PC-9 (cell line): ENCODE measurements around the gene SMPD3. TPM values are rescaled to one million over a fixed set of nuclear protein-coding genes. Genes with fewer than 3 reads are reported as not detected.

ENCODE experiments used
- BruUV-seq: library from RNA; stranded (reverse); fragments of 400-500 nt; replicated peaks from 2 replicates; lab custom pipeline; 2021; lab: Mats Ljungman, UMichigan
- CTCF ChIA-PET: fragments of 300-600 bp; sonication (Branson Sonifier 250); formaldehyde crosslinking; loops from one replicate; lab custom pipeline; 2022; ENCODE audit warnings: antibody characterized with exemption; lab: Charles Lee
- POLR2A ChIA-PET: fragments of 300-600 bp; sonication (Branson Sonifier 250); formaldehyde crosslinking; loops from one replicate; lab custom pipeline; 2022; ENCODE audit warnings: antibody characterized with exemption; ENCODE audit not compliant: unreplicated experiment; lab: Charles Lee
- DNase-seq, 2 experiments: peaks; one replicate each; pipeline versions ENCODE4 v3.0.0 to v3.0.0-alpha.2; 2015 to 2022; ENCODE audit warnings: mixed read lengths in 1 of 2
- H2AFZ ChIP-seq: fragments of 200-600 bp; sonication (generic); 2 replicates; pipeline ENCODE4 v1.8.1; 2017; ENCODE audit warnings: antibody characterized with exemption
- H3F3A ChIP-seq: fragments of 200-600 bp; sonication (generic); 2 replicates; pipeline ENCODE4 v1.8.1; 2017; ENCODE audit warnings: antibody characterized with exemption, mild to moderate bottlenecking, low read depth; ENCODE audit not compliant: insufficient read depth
- H3K27ac ChIP-seq: fragments of 200-600 bp; sonication (generic); 2 replicates; pipeline ENCODE4 v1.6.1; 2016; ENCODE audit warnings: mixed run types
- H3K27me3 ChIP-seq: fragments of 200-600 bp; sonication (generic); 2 replicates; pipeline ENCODE4 v1.6.1; 2016; ENCODE audit warnings: low read depth, mixed run types; ENCODE audit not compliant: insufficient read depth
- H3K36me3 ChIP-seq: fragments of 200-600 bp; sonication (generic); 2 replicates; pipeline ENCODE4 v1.6.1; 2016; ENCODE audit warnings: low read depth, mixed run types
- H3K4me1 ChIP-seq: fragments of 200-600 bp; sonication (generic); replicated peaks from 2 replicates; pipeline ENCODE4 v1.6.1; 2016; ENCODE audit warnings: mixed run types; ENCODE audit not compliant: insufficient read depth
- H3K4me2 ChIP-seq: fragments of 200-600 bp; sonication (generic); 2 replicates; pipeline ENCODE4 v1.6.1; 2017; ENCODE audit warnings: mixed run types
- H3K4me3 ChIP-seq: fragments of 200-600 bp; sonication (generic); 2 replicates; pipeline ENCODE4 v1.6.1; 2016; ENCODE audit warnings: mixed run types
- H3K79me2 ChIP-seq: fragments of 200-600 bp; sonication (generic); 2 replicates; pipeline ENCODE4 v1.6.1; 2017; ENCODE audit warnings: low read depth, mixed run types
- H3K9me2 ChIP-seq: fragments of 200-600 bp; sonication (generic); 2 replicates; pipeline ENCODE4 v1.8.1; 2017; ENCODE audit warnings: mild to moderate bottlenecking; ENCODE audit not compliant: insufficient read depth
- H3K9me3 ChIP-seq: fragments of 200-600 bp; sonication (generic); 2 replicates; pipeline ENCODE4 v1.8.1; 2016; ENCODE audit warnings: low read depth; ENCODE audit not compliant: insufficient read depth
- H4K20me1 ChIP-seq: fragments of 200-600 bp; sonication (generic); 2 replicates; pipeline ENCODE4 v1.8.1; 2017; ENCODE audit not compliant: insufficient read depth
- EZH2 ChIP-seq: fragments of 200-600 bp; sonication (generic); IDR thresholded peaks from 2 replicates; pipeline ENCODE4 v1.8.0; 2017; ENCODE audit warnings: antibody characterized with exemption, low read depth
- intact Hi-C: fragments of 100-400 bp; cut with micrococcal nuclease; formaldehyde crosslinking; loops from one replicate; pipeline ENCODE4 v1.10.0; 2022; ENCODE audit not compliant: unreplicated experiment
- total RNA-seq: library from RNA; stranded (reverse); gene quantifications from 2 replicates; pipeline ENCODE4 v1.2.3, GENCODE V29; 2021
- TF ChIP-seq, protein P1 (sequence below): fragments of 200-600 bp; sonication (generic); conservative IDR thresholded peaks from 2 replicates; pipeline ENCODE4 v1.6.1; 2017; ENCODE audit warnings: mixed run types, antibody characterized with exemption, mild to moderate bottlenecking, moderate library complexity

SMPD3 gene
- total RNA-seq, 1 experiment from 2014 or later: 0.94 TPM

DNA sequence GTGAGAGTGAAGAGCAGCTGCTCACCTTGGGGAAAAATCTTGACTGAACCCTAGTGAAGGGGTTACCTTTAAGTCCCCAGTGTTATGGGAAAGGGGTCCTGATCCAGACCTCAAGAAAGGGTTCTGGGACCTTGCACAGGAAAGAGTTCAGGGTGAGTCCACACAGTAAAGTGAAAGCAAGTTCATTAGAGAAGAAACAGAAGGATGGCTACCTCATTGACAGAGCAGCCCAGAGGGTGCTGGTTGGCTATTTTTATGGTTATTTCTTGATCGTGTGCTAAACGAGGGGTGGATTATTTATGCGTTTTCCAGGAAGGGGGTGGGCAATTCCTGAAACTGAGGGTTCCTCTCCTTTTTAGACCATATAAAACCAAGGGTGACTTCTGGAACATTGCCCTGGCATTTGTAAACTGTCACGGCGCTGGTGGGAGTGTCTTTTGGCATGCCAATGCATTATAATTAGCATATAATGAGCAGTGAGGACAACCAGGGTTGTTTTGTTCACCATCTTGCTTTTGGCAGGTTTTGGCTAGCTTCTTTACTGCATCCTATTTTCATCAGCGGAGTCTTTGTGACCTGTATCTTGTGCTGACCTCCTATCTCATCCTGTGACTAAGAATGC, 58.4 kb downstream of the SMPD3 start:
- no peak for DNase-seq
- Histone ChIP-seq H3K79me2 (no peaks in the 10 kb centered on the region), H3K27me3 (no peaks in the 10 kb centered on the region), H2AFZ (no peak overlapping the region), H3K9me3 (no peaks in the 10 kb centered on the region), H3F3A (no peaks in the 10 kb centered on the region), H3K36me3 (no peaks in the 10 kb centered on the region), H3K4me1 (no peaks in the 10 kb centered on the region), H4K20me1 (no peaks in the 10 kb centered on the region), H3K9me2 (no peaks in the 10 kb centered on the region), H3K27ac (no peak overlapping the region), H3K4me3 (no peak overlapping the region), H3K4me2 (no peak overlapping the region)
- ChIA-PET POLR2A (no interaction called here), CTCF (no interaction called here)
- intact Hi-C loops: no loop called here
- BruUV-seq: no TSS peak
- no peak for TF ChIP-seq EZH2
- TF ChIP-seq, protein P1, sequence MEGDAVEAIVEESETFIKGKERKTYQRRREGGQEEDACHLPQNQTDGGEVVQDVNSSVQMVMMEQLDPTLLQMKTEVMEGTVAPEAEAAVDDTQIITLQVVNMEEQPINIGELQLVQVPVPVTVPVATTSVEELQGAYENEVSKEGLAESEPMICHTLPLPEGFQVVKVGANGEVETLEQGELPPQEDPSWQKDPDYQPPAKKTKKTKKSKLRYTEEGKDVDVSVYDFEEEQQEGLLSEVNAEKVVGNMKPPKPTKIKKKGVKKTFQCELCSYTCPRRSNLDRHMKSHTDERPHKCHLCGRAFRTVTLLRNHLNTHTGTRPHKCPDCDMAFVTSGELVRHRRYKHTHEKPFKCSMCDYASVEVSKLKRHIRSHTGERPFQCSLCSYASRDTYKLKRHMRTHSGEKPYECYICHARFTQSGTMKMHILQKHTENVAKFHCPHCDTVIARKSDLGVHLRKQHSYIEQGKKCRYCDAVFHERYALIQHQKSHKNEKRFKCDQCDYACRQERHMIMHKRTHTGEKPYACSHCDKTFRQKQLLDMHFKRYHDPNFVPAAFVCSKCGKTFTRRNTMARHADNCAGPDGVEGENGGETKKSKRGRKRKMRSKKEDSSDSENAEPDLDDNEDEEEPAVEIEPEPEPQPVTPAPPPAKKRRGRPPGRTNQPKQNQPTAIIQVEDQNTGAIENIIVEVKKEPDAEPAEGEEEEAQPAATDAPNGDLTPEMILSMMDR: no peak

DNA sequence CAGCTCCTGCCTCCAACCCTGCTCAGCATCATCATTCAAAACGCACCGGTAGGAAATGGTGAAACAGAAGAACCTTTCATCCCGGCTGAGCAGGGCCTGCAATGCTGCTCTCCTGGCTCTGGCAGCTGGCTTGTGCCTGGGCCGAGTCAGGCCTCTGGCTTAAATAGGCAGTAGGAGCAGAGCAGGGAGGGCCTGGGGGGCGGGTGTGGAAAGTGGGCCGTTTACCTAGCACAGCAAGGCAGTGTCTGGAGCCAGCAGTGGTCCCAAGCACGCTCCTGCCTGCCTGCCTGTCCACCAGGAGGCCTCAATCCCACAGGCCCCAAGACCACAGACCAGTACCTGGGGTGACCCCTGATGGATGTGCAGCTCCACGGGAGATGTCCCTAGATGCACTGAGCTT, 59.3 kb downstream of the SMPD3 start:
- H4K20me1 ChIP-seq: no peaks in the 10 kb centered on the region
- TF ChIP-seq, protein P1: no peak
- no peak for TF ChIP-seq EZH2
- ChIA-PET POLR2A (no interaction called here), CTCF (no interaction called here)
- intact Hi-C loops: no loop called here
- no peak overlapping the region for H3K4me3 ChIP-seq
- H3K9me2 ChIP-seq: no peaks in the 10 kb centered on the region
- no peaks in the 10 kb centered on the region for H3F3A ChIP-seq
- H3K27me3 ChIP-seq: no peaks in the 10 kb centered on the region
- no peak overlapping the region for H3K27ac ChIP-seq
- no peaks in the 10 kb centered on the region for H3K79me2 ChIP-seq
- H3K4me1 ChIP-seq: no peaks in the 10 kb centered on the region
- DNase-seq: no peak
- H2AFZ ChIP-seq: no peak overlapping the region
- H3K36me3 ChIP-seq: no peaks in the 10 kb centered on the region
- no peaks in the 10 kb centered on the region for H3K9me3 ChIP-seq
- BruUV-seq: no TSS peak
- H3K4me2 ChIP-seq: no peak overlapping the region

DNA sequence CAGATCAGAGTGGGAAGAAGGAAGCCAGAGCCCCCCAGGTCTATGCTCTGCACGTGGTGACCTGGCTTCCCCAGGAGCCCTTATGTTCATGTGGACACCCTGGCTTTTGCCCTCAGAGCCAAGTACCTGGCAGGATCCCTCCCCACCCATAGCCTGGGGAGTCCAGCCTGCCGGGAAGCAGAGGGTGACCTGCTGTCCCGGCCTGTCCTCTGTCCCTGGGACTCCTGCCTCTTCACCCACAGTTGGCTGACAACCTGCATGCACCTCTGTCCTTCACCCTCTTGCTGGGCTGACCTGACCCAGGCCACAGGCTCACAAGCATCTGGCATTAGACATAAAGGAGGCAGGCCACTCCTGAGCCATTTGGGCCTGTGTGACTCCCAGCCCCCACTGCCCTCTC, 60.2 kb downstream of the SMPD3 start:
- no peak for DNase-seq
- intact Hi-C loops: no loop called here
- no TSS peak for BruUV-seq
- POLR2A ChIA-PET: no interaction called here
- Histone ChIP-seq H3K27ac (no peak overlapping the region), H3K9me3 (no peaks in the 10 kb centered on the region), H3K4me2 (no peak overlapping the region), H2AFZ (no peak overlapping the region), H3K36me3 (no peaks in the 10 kb centered on the region), H3K4me3 (no peak overlapping the region), H3F3A (no peaks in the 10 kb centered on the region), H3K27me3 (no peaks in the 10 kb centered on the region), H3K9me2 (no peaks in the 10 kb centered on the region), H4K20me1 (no peaks in the 10 kb centered on the region), H3K79me2 (no peaks in the 10 kb centered on the region), H3K4me1 (no peaks in the 10 kb centered on the region)
- TF ChIP-seq EZH2: no peak
- TF ChIP-seq, protein P1: no peak
- CTCF ChIA-PET: no interaction called here
